Lower leg skin (tissue), 4 donors: Measurements from ENCODE around the gene HAUS3. TPM values are rescaled to one million over a fixed set of nuclear protein-coding genes. Genes with fewer than 3 reads are reported as not detected.

Experiments
- DNase-seq, 2 donors: peaks; one replicate each; pipeline ENCODE4 v3.0.0-alpha.2; 2019; ENCODE audit warnings: low spot score in 2 of 2
- H3K4me3 ChIP-seq: fragments of 200-600 bp; sonication (generic); 2 replicates; pipeline ENCODE4 v1.5.1; 2017; ENCODE audit warnings: mild to moderate bottlenecking, low read depth; ENCODE audit not compliant: poor library complexity, severe bottlenecking
- CTCF ChIP-seq, 3 donors: fragments of 450-650 bp; IDR thresholded peaks; one replicate each; pipeline ENCODE4 v1.5.1; 2016; ENCODE audit warnings: antibody characterized with exemption in 3 of 3, mild to moderate bottlenecking in 3 of 3, moderate library complexity in 2 of 3
- POLR2A ChIP-seq, 2 donors: fragments of 450-650 bp; IDR thresholded peaks; one replicate each; pipeline ENCODE4 v1.6.1; 2016 to 2017; ENCODE audit warnings: antibody characterized with exemption in 2 of 2, mild to moderate bottlenecking in 1 of 2, moderate library complexity in 1 of 2
- WGBS, 2 donors: methylation state at CpG; one replicate each; pipeline ENCODE4 v1.1.5; 2018; 5-methylcytosine and 5-hydroxymethylcytosine counted together
- intact Hi-C: fragments of 100-400 bp; cut with DNase I; formaldehyde crosslinking; loops from one replicate; pipeline ENCODE4 v1.15.0; 2023; ENCODE audit warnings: low total_unique reads
- total RNA-seq, 4 donors: library from RNA; depleted of rRNA; stranded (reverse); fragments of >200 nt; gene quantifications; one replicate each; pipeline ENCODE4 v1.1.0, GENCODE V29; 2016

HAUS3 gene
- total RNA-seq = 10 to 100 TPM in 3 of 4 donors, 1 to 10 TPM in 1; 6.8 to 15.3 (median 12.4) TPM

GRCh38 chr4:2241410-2242353 lies at the start of gene HAUS3, which contains the start of gene POLN:
HAUS3 (minus strand) TSS chr4:2242121; CDS start chr4:2240946, 1,175 bp downstream.
POLN (minus strand) TSS chr4:2242121; CDS start chr4:2229231, 12,890 bp downstream.
- DNase-seq = peak; percentile 96 to 100
- intact Hi-C loops = no loop called here
- peak within 1 kb of the TSS; percentile 98 for H3K4me3 ChIP-seq
- TF ChIP-seq CTCF (IDR thresholded peaks at IDR 0.05) = no peak
- no peak for TF ChIP-seq POLR2A (IDR thresholded peaks at IDR 0.05)
- WGBS, 2 donors = 0 to 1% methylated on average over 56 to 58 of the region's 88 CpGs

- no peak overlapping the region for H3K4me3 ChIP-seq
- no peak for TF ChIP-seq CTCF (IDR thresholded peaks at IDR 0.05)
- no peak for TF ChIP-seq POLR2A (IDR thresholded peaks at IDR 0.05)
- intact Hi-C loops = no loop called here
- 71 to 85% methylated on average over 24 of the region's 24 CpGs for WGBS, 2 donors
- peak in 1 of 2 donors; percentile 78 for DNase-seq
Measured at GRCh38 chr4:2290974-2291704, 49.2 kb upstream of the HAUS3 start.

GRCh38 chr4:2290488-2290887 lies 48.6 kb upstream of the HAUS3 start:
- no peak overlapping the region for H3K4me3 ChIP-seq
- no peak for TF ChIP-seq POLR2A (IDR thresholded peaks at IDR 0.05)
- TF ChIP-seq CTCF (IDR thresholded peaks at IDR 0.05) = no peak
- intact Hi-C loops = no loop called here
- 82 to 85% methylated on average over 4 to 7 of the region's 9 CpGs for WGBS, 2 donors
- peak in 1 of 2 donors; percentile 67 for DNase-seq

GRCh38 chr4:2289955-2290333 lies 48.0 kb upstream of the HAUS3 start:
- TF ChIP-seq CTCF (IDR thresholded peaks at IDR 0.05) (no peak), POLR2A (IDR thresholded peaks at IDR 0.05) (no peak)
- DNase-seq = peak in 1 of 2 donors; percentile 79
- no peak overlapping the region for H3K4me3 ChIP-seq
- intact Hi-C loops = no loop called here
- WGBS, 2 donors = 91% methylated on average over 3 to 11 of the region's 11 CpGs

GRCh38 chr4:2289311-2289954 lies 47.5 kb upstream of the HAUS3 start:
- intact Hi-C loops = no loop called here
- TF ChIP-seq CTCF (IDR thresholded peaks at IDR 0.05) = no peak
- 92 to 97% methylated on average over 8 to 11 of the region's 14 CpGs for WGBS, 2 donors
- H3K4me3 ChIP-seq = no peak overlapping the region
- peak in 1 of 2 donors; percentile 82 for DNase-seq
